HG02943 (cell line): ENCODE data around the gene SLC7A14.

Experiments
- ATAC-seq: cut with Tn5 transposase; IDR thresholded peaks from one replicate; pipeline ENCODE4 v1.9.1; 2021; ENCODE audit warnings: mild to moderate bottlenecking, low read depth, moderate library complexity; ENCODE audit not compliant: unreplicated experiment

The SLC7A14 gene

DNA sequence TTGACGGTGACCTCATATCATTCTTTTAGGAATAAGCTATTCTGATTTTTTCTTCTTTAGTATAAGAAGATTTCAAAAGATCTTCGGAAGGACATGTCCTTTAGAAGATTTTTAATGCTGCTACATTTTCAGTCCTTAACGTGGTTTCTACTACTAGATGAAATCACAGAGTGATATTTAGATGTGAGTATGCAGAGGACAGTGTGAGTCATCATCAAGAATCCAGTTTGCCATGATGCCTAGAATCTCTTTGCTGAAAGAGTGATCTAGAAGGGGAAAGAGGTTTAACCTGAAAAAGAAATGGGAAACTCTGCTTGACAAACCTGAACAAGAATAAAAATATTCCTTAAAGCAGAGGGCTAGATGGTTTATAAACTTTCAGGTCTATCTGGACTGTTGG is 43.2 kb downstream of the SLC7A14 start:
- no peak for ATAC-seq

DNA sequence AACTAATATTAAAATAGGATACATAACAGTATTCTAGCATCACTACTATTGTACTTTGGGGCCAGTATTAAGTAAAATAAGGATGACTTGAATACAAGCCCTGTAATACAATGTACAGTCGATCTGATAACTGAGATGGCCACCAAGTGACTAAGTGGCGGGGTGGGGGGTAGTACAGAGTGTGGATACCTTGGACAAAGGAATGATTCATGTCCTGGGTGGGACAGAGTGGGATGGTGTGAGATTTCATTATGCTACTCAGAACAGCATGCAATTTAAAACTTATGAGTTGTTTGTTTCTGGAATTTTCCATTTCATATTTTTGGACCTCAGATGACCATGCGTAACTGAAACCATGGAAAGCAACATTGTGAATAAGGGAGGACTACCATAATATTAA is 46.0 kb downstream of the SLC7A14 start:
- no peak for ATAC-seq

DNA sequence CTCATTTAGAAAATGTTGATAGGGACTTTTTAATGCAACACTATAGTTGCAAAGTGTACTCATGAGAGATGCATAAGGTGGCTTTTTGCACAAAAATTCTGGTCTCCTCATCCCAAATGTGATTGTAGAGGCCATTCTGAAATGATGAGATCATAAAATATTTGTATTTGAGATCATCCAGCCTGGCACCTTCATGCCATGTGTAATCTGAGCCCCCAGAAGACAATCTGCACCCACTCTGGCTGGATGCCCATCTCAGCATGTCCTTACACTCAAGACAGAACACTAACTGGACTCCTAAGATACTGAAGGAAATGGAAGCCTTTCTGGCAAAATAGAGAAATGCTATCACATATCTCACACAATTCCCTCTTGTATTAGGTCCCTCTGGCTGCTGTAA is 49.2 kb downstream of the SLC7A14 start:
- no peak for ATAC-seq

DNA sequence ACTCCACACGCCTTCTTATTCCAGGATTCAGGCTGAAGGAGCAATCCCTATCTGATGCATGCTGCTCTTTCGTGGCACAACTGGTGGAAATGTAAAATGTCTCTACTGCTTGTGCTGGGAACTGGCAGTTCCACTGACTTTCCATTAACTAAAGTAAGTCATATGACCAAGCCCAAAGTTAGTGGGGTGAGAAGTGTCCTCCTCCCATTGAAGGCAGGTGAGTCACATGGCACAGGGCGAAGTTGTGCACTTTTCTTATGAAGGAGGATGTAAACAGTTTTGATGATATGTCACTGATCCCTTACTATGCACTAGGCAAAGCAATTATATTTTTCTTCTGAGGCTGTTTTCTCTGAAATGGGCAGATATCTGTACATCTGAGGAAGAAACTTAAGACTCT is 51.6 kb downstream of the SLC7A14 start:
- ATAC-seq = no peak

DNA sequence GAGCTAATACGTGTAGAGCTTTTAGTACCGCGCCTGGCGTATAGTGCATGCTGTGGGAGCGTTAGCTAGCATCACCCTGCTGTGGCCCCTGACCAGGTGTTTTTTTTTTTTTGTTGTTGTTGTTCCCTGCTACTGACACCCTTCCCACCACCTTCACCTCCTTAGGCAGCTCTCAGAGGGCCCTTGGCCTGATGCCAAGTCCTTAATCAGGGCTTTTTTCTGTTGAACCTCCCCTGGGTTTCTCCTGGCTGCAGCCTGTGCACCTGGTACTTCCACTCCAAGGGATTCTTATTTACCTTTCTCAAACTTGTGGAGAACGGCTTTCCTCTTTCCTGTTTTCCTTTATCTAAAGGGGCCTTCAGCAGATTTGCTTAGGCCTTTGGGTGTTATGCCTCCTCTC is 53.3 kb downstream of the SLC7A14 start:
- no peak for ATAC-seq

DNA sequence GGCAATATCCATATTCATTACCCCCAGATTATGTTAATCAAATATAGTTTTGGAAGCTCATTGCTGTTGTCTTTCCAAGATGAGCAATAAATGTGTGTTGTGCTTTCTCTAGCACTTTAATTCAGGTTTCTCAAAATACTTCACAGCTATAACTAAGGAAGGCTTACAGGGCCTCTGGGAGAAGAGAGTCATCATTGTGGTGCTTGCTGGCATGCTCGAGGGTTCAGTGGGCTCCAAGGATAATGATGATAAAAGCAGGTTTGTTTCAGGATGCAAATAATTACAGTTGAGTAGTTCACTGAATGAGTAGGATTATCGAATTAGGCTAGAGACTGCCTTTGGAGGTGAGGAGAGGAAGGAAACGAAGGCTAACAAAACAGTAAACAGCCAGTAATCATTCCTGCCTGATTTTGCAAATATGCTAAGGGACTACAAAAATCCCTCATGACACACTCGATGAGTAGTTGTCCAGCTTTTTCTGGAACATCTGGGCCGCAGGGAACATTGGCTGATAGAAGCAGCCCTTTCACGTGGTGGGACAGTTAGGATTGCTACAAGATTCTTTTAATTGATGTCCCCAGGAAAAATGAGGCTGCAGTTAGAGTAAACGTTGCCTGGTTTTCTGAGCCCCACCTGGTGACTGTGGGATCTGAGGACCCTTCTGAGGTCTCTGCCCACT is 54.1 kb downstream of the SLC7A14 start:
- no peak for ATAC-seq

DNA sequence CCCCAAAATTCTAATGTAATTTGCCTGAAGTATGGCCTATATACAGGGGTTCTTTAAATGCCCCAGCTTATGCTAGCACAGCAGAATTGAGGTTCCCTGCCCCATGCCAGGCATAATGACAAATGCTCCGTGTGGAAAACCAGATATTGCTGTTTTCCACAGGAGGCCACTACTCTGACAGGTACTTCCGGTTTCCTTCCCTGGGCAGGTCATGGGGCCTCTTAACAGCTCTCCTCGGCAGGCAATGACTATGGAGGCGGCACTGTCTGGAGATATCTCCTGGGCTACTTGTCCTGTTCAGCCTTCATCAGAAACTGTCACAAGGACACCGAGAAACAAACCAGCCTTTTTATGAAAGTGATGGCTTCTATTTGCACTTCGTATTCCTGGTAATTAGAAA is 54.8 kb downstream of the SLC7A14 start:
- no peak for ATAC-seq

DNA sequence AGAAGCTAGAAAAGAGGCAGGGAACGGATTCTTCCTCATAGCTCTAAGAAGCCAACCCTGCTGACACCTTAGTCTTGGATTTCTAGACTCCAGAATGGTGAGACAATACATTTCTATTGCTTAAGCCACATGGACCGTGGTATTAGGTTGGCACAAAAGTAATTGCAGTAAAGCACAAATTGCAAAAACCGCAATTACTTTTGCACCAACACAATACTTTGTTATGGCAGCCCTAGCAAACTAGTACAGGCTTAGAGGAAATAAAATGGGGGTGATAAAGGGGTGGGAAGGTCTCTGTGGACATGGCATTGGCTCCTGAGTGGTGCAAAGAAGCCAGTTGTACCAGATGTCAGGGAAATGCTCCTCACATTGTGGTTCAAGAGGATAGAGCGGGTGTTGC is 56.0 kb downstream of the SLC7A14 start:
- no peak for ATAC-seq

DNA sequence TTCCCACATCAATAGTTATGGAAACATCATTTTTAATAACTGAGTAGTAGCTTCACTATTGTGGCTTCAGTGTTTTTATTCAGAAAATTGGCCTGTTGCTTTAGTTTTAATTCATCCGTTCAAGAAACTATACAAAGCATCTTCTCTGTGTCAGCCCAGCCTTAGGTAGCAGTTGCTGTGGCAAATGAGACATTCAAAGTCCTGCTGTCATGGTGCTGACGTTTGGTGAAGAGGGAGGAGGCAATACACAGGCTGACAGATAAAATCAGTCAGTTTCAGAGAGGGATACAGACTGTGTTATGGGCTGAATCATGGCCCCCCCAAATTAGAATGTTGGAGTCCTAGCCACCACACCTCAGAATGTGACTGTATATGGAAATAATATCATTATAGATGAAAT is 56.5 kb downstream of the SLC7A14 start:
- no peak for ATAC-seq

DNA sequence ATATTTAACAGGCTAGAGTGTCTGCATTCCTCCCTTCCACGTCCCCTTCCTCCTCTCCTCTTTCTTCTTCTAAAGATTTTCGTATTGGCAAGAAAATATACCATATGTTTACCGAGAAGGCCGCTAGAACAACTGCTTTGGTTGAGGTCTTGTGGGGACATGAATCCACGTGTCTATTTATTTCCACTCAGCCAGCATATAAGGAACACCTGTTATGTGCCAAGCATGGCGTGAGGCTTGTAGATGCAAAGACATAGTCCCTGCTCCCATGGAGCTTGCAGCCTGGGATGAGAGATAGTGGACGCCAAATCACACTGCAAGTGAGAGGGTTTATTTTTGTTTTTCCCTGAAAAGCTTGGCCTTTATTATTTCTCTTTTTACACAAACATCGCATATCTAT is 57.1 kb downstream of the SLC7A14 start:
- no peak for ATAC-seq

DNA sequence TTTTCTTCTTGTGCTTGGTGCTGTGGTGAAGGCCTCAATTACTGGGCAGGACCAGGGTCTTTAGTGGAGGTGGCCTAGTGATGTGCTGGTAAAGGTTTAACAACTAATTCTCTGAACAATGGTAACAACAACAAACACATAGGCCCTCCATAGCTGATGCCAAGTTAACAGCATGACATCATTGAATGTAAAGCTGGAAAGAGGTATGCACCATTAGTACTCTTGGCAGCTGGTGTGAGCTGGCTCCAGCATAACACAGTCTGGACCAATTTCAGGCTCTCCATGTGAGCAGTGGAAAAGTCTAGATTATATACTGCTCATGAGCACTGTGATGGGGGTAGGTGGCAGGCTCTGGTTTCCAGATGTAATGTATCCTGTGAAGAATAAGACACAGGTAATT is 61.8 kb downstream of the SLC7A14 start:
- no peak for ATAC-seq

DNA sequence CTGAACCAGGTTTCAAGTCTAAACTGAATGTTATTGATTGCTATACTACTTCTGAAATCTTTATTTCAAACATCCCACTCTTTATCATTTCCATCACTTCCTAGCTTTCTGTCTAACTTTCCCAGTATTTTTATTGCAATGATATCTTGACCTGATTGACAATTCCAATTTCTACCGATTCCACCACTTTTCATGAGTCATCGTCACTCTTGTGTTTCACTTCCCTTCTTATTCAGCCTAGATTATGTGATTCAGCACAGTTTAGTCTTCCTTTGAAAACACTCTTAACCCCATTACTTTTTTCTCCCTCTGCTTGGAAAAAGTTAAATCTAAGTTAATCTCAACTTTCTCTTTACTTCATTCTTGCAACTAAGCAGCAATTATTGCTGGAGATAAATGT is 62.6 kb downstream of the SLC7A14 start:
- no peak for ATAC-seq

DNA sequence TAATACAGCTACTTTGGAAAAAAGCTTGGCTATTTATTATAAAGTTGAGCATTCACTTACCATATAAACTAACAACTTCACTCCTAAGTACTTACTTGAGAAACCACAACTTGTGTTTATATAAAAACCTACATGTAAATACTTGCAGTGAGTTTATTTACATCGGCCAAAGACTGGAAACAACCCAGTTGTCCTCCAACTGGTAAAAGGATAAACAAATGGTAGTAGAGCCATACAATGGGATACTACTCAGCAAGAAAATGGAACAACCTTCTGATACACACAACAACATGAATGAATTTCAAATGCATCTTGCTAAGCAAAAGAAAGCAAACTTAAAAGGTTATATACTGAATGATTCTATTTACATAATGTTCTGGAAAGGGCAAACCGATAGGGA is 63.7 kb downstream of the SLC7A14 start:
- ATAC-seq = no peak

DNA sequence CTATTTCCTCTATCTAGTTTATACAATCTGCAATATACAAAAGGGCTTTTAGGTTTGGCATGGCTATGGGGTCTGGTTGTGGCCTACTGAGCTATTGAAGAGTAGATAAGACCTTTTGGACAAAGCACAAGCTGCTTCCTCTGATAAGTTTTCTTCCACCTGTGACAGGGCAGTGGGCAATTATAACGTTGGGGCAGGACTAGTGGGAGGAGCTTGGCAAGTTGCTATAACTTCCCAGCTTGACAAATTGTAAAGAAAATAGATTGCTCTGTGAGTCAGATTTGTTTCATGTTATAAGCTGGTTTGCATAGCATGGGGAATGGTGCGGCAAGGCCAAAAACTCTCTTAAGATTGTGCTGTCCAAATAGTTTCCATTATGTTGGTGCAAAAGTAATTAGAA is 64.9 kb downstream of the SLC7A14 start:
- no peak for ATAC-seq

DNA sequence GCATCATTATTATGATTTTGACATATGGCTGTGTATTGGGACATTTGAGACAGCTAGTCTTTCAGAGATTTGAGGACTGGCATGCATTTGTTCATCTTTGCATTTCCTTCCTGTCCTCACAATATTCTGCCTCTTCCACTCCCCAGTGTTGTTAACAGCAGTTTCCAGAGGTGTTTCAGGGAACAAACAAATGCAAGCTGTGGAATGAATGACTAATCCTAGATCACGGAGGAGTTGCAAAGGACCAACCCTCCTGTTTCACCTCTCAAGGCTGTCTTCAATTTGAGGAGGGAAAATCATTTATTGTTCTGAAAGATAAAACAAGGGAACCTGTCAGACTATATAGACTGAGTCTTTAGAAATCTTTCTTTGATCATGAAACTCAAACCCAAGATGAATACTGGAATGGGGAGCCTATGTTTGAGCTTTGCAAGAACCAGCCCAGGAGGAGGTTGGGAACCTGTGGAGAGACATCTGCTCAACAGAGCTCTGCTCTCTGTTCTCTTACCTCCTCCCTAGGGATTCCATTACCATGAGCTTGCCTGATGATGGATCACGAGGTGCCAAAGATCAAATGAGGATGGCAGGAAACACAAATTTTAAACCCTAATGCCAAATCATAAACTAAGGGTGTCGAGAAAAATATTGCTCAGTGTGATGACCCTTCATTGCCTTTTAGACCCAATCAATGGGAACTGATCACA is 68.5 kb downstream of the SLC7A14 start:
- ATAC-seq = no peak

DNA sequence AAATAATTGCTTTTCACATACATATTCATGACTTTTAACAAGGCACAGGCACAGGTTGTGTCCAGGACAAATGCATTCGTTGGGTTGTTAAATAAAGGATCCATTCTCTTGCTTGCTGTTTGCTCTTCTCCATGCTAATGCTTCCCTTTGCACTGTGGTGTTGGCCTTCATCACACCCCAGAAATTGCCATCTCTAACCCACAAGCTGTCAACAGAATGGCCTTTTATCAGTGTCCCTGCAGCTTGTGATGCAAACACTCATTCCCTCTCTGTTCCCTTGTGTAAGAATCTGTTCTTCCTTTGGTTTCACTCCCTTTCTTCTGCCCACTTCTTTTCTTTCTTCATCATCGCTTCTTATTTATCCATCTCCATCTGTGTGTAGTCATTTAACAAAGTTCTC is 72.2 kb downstream of the SLC7A14 start:
- ATAC-seq = no peak

DNA sequence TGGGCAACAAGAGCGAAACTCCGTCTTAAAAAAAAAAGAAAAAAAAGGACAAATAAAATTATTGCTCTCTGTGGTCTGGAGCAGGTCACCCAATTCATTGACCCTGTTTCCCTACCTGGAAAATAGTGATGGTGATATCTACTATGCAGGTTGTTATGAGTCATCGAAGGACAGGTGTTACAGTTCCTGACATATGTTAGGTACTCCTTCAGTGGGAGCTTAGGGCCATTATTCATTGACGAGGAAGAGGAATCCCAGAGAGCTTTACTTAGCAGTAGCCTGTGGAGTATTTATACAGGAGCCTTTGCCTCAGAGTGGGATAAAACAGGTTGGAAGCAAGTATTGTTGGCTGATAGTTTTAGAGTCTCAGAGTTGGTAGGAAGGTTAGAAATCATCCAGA is 74.5 kb downstream of the SLC7A14 start:
- no peak for ATAC-seq

DNA sequence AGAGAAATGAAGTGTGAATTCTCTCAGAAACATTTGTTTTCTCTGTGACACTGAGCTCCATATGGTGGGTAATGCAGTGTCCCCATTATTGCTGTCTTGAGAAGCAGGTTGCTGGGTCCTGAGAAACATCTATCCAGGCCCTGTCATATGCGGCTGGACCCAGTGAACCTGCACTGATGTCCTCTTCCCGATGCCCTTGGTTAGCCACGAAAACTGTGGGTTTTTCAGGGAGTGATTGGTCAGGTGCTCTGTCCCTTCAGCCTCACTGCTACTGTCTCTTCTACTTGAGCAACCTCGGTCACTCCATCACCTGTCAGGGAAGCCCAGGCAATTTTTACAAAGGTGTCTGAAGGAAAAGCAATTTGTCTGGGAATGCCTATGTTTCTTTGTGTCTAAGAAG is 77.0 kb downstream of the SLC7A14 start:
- no peak for ATAC-seq

DNA sequence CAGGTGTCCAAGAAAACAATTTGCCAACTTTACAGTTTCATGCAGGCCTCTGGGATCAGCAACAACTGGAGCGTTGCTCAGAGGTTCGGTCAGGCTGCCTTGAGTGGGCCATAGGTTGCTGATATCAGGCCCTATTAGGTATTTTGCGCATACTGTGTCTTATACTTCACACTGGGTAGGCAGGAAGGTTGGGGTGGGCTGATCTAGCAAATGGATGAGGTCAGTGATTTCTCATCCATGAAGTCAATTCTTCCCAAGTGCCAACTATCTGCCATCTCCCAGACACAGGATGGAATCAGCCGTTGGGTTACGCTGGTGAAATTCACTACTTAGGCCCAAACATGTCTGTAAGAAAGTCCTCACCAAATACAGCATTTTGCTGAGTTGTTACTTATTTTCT is 77.6 kb downstream of the SLC7A14 start:
- no peak for ATAC-seq

DNA sequence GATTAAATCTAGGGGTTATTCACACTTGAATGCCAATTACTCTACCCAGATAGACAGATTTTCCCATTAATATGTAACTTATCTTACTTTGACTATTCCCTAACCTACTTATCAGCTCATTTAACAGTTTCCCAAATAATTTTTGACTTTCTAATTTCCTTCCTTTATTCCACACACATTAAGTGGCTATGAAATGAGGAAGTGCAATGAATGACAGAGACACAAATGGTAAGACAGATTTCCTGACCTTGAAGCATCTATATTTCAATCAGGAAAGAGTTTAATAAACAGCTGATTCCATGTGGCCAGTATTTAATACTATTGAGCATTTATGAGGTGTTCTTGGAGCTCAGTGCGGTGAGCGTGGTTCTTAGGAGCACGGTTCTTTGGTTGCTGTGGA is 78.8 kb downstream of the SLC7A14 start:
- ATAC-seq = no peak

DNA sequence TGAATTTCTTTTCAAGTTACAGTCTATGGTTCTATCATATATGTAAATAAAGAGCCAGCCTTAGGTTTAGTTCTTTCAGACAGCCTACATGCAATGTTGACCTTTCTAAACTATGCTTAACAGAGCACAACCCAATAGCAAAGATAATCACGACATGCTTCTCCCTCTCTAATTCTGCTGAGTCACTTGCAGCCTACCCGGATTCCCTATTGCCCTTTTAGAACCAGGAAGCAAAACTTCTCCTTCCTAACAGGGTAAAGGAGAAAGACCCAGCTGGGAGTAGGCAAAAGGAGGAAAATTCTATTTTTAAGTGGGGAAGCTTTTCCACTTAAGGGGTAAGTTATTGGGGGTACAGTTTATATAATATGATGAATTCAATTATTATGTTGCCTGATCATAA is 79.3 kb downstream of the SLC7A14 start:
- ATAC-seq = no peak

DNA sequence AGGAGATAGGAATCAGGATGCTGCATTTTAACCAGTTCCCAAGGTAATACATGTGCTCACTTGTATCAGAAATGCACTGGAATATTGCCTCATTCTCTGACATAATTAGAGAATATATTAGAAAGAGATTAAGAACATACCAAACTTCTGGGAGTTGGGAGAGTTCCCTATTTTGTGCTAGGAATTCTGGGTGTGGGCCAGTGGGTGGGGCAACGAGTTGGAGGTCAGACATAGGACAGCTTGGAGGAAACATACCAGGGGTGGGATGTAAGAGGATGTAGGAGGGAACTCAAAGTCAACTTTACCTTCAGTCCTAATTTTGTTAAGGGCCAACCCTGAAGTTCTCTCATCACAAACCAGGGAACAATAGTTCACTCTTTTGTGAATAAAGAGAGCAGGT is 83.6 kb downstream of the SLC7A14 start:
- ATAC-seq = no peak

DNA sequence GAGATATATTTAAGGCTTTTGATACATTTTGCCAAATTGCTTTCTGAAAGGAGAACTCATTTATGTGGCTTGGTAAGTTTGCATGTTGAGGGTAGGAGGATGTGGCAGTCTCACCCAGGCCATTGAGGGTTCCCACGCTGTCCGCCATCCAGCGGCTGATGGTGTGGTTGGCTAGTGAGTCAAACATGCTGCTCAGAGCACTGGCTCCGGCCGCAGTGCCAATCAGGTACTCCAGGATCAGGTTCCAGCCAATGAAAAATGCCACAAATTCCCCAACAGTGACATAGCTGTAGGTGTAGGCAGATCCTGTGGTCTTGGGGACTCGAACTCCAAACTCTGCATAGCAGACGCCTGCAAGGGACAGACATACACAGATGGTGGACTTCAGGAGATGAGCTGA is 84.9 kb downstream of the SLC7A14 start:
- no peak for ATAC-seq
